ENCODE data around the gene SLIT1. TPM values are rescaled to one million over a fixed set of nuclear protein-coding genes. Genes with fewer than 3 reads are reported as not detected.

The SLIT1 gene
- total RNA-seq, 1 donor, result not detected

DNA sequence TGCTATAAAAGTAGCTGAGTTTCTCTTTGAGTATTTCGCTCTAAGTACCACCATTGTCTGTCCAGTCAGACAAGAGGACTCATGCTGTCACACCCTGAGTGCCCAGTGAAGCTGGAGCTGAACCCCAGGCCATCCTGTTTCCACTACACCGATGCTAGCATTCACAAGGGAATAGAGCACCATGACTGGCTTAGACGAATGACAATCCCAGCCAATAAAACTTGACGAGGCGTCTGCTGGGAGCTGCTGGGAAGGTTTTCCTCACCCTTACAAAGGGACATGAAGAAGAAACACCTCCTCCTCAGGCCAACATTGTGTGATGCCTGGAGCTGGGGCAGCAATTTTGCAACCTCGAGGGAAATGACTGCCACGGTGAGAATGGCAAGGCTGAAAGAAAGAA lies 17.5 kb upstream of the SLIT1 start:
- no peak overlapping the region for H3K27ac ChIP-seq (ENCODE audit: low read depth, low read length)
- TF ChIP-seq CTCF (IDR thresholded peaks at IDR 0.05; ENCODE audit: extremely low read depth, low read depth, low read length), result no peak
- H3K36me3 ChIP-seq (ENCODE audit: insufficient read depth, low read length), result no peaks in the 10 kb centered on the region
- no peak overlapping the region for H3K4me2 ChIP-seq (ENCODE audit: insufficient read depth, low read length)
- peaks cover 10% of the 10 kb centered on the region for H3K27me3 ChIP-seq (ENCODE audit: insufficient read depth, low read length)
- no peak overlapping the region for H3K4me3 ChIP-seq (ENCODE audit: insufficient read depth, low read length)
- no peak overlapping the region for H2AFZ ChIP-seq (ENCODE audit: low read length)
- no peaks in the 10 kb centered on the region for H3K79me2 ChIP-seq (ENCODE audit: insufficient read depth, low read length)
- no peaks in the 10 kb centered on the region for H3K4me1 ChIP-seq (ENCODE audit: insufficient read depth, low read length)
- no peaks in the 10 kb centered on the region for H4K20me1 ChIP-seq (ENCODE audit: insufficient read depth, low read length)
- DNase-seq (ENCODE audit: insufficient read length, low spot score, missing footprints), result no peak
- no peaks in the 10 kb centered on the region for H3K9me3 ChIP-seq (ENCODE audit: low read depth, low read length)

- no peaks in the 10 kb centered on the region for H4K20me1 ChIP-seq (ENCODE audit: insufficient read depth, low read length)
- H3K4me3 ChIP-seq (ENCODE audit: insufficient read depth, low read length), result no peak overlapping the region
- H3K4me2 ChIP-seq (ENCODE audit: insufficient read depth, low read length), result no peak overlapping the region
- H3K9me3 ChIP-seq (ENCODE audit: low read depth, low read length), result no peaks in the 10 kb centered on the region
- H3K27me3 ChIP-seq (ENCODE audit: insufficient read depth, low read length), result peaks cover 17% of the 10 kb centered on the region
- no peaks in the 10 kb centered on the region for H3K79me2 ChIP-seq (ENCODE audit: insufficient read depth, low read length)
- no peak for TF ChIP-seq CTCF (IDR thresholded peaks at IDR 0.05; ENCODE audit: extremely low read depth, low read depth, low read length)
- H3K36me3 ChIP-seq (ENCODE audit: insufficient read depth, low read length), result no peaks in the 10 kb centered on the region
- no peak overlapping the region for H3K27ac ChIP-seq (ENCODE audit: low read depth, low read length)
- no peak for DNase-seq (ENCODE audit: insufficient read length, low spot score, missing footprints)
- peaks cover 3% of the 10 kb centered on the region for H3K4me1 ChIP-seq (ENCODE audit: insufficient read depth, low read length)
- no peak overlapping the region for H2AFZ ChIP-seq (ENCODE audit: low read length)
Measured at GRCh38 chr10:97200616-97201015, 14.9 kb upstream of the SLIT1 start.

DNA sequence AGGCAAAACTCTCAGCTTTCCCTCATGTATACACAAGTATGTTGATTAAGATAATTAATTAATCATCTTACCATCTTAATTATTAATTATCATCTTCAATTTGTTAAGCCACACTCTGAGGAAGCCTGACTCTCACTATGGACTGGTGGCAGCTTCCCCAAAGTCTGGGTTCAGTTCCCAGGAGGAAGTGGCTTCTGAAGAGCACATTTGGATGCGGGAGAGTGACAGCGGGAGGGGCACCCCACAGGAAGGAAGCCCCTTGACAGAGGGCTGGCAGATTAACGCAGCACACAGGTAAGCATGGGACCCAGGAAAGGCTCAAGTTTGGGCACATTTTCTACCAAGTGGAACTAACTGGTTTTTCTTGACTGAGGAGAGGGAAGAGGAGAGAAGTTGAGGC lies 13.4 kb upstream of the SLIT1 start:
- Histone ChIP-seq H3K4me1 (ENCODE audit: insufficient read depth, low read length) (peaks cover 3% of the 10 kb centered on the region), H3K4me2 (ENCODE audit: insufficient read depth, low read length) (no peak overlapping the region), H3K4me3 (ENCODE audit: insufficient read depth, low read length) (no peak overlapping the region), H3K36me3 (ENCODE audit: insufficient read depth, low read length) (no peaks in the 10 kb centered on the region), H3K9me3 (ENCODE audit: low read depth, low read length) (no peaks in the 10 kb centered on the region), H3K27ac (ENCODE audit: low read depth, low read length) (no peak overlapping the region), H3K79me2 (ENCODE audit: insufficient read depth, low read length) (no peaks in the 10 kb centered on the region), H3K27me3 (ENCODE audit: insufficient read depth, low read length) (peaks cover 23% of the 10 kb centered on the region), H4K20me1 (ENCODE audit: insufficient read depth, low read length) (no peaks in the 10 kb centered on the region), H2AFZ (ENCODE audit: low read length) (no peak overlapping the region)
- DNase-seq (ENCODE audit: insufficient read length, low spot score, missing footprints), result no peak
- no peak for TF ChIP-seq CTCF (IDR thresholded peaks at IDR 0.05; ENCODE audit: extremely low read depth, low read depth, low read length)

DNA sequence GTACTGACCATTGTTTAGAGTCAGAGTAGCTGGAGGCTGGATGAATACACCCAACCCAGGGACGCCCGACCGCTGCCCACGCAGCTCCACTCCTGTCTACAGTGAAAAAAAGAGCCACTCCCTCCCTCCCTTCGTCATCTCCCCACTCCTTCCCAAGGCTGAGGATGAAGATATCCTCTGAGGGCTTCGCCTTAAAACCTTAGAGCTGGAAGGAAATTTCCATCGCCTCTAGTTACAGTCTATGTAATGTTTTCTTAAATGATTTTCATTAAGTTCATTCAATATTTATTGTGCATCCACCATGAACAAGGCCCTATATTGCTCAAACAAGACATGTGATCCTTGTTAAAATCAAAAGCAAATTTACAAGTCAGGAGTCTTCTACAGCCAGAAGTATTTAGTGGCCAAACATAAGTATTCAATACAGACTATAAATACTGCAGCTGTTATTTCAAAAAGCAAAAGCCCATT lies 11.3 kb upstream of the SLIT1 start:
- DNase-seq (ENCODE audit: insufficient read length, low spot score, missing footprints), result no peak
- no peak overlapping the region for H3K27ac ChIP-seq (ENCODE audit: low read depth, low read length)
- no peaks in the 10 kb centered on the region for H3K9me3 ChIP-seq (ENCODE audit: low read depth, low read length)
- H3K4me2 ChIP-seq (ENCODE audit: insufficient read depth, low read length), result no peak overlapping the region
- peaks cover 30% of the 10 kb centered on the region for H3K27me3 ChIP-seq (ENCODE audit: insufficient read depth, low read length)
- peaks cover 3% of the 10 kb centered on the region for H3K4me1 ChIP-seq (ENCODE audit: insufficient read depth, low read length)
- no peaks in the 10 kb centered on the region for H4K20me1 ChIP-seq (ENCODE audit: insufficient read depth, low read length)
- no peak for TF ChIP-seq CTCF (IDR thresholded peaks at IDR 0.05; ENCODE audit: extremely low read depth, low read depth, low read length)
- H3K79me2 ChIP-seq (ENCODE audit: insufficient read depth, low read length), result no peaks in the 10 kb centered on the region
- H3K4me3 ChIP-seq (ENCODE audit: insufficient read depth, low read length), result no peak overlapping the region
- no peaks in the 10 kb centered on the region for H3K36me3 ChIP-seq (ENCODE audit: insufficient read depth, low read length)
- no peak overlapping the region for H2AFZ ChIP-seq (ENCODE audit: low read length)

All from osteoblast (primary cell).